GM23338 (cell line): ENCODE results near the gene C6orf52. TPM values are rescaled to one million over a fixed set of nuclear protein-coding genes. Genes with fewer than 3 reads are reported as not detected.

Experiments
- ATAC-seq: fragments of 200-7000 bp; cut with Tn5 transposase; 3 replicates; pipeline ENCODE4 v1.9.1; 2020
- DNase-seq: peaks from one replicate; pipeline ENCODE4 v3.0.0-alpha.2; 2015; ENCODE audit warnings: low spot score
- H2AFZ ChIP-seq: fragments of 200-600 bp; sonication (generic); 2 replicates; pipeline ENCODE4 v1.8.0; 2016; ENCODE audit warnings: antibody characterized with exemption, mild to moderate bottlenecking, moderate library complexity
- H3F3A ChIP-seq: fragments of 200-600 bp; sonication (generic); replicated peaks from 2 replicates; pipeline ENCODE4 v1.8.0; 2017; ENCODE audit warnings: antibody characterized with exemption, mixed run types, low read depth
- H3K27ac ChIP-seq: fragments of 200-600 bp; sonication (generic); 2 replicates; pipeline ENCODE4 v1.6.1; 2016; ENCODE audit warnings: low read depth
- H3K27me3 ChIP-seq: fragments of 200-600 bp; sonication (generic); 2 replicates; pipeline ENCODE4 v1.8.0; 2016; ENCODE audit warnings: mild to moderate bottlenecking, mixed run types, moderate library complexity; ENCODE audit not compliant: insufficient read depth
- H3K36me3 ChIP-seq: fragments of 200-600 bp; sonication (generic); 2 replicates; pipeline ENCODE4 v1.8.0; 2016; ENCODE audit warnings: mild to moderate bottlenecking; ENCODE audit not compliant: insufficient read depth
- H3K4me1 ChIP-seq: fragments of 200-600 bp; sonication (generic); 2 replicates; pipeline ENCODE4 v1.8.0; 2016; ENCODE audit warnings: mild to moderate bottlenecking, moderate library complexity; ENCODE audit not compliant: insufficient read depth
- H3K4me2 ChIP-seq: fragments of 200-600 bp; sonication (generic); 2 replicates; pipeline ENCODE4 v1.7.1; 2017; ENCODE audit warnings: mixed run types
- H3K4me3 ChIP-seq: fragments of 200-600 bp; sonication (generic); 2 replicates; pipeline ENCODE4 v1.6.1; 2016; ENCODE audit warnings: mixed run types
- H3K79me2 ChIP-seq: fragments of 200-600 bp; sonication (generic); replicated peaks from 2 replicates; pipeline ENCODE4 v1.8.0; 2017; ENCODE audit warnings: mild to moderate bottlenecking; ENCODE audit not compliant: insufficient read depth
- H3K9me2 ChIP-seq: fragments of 200-600 bp; sonication (generic); 2 replicates; pipeline ENCODE4 v1.8.0; 2017; ENCODE audit not compliant: insufficient read depth
- H4K20me1 ChIP-seq: fragments of 200-600 bp; sonication (generic); replicated peaks from 2 replicates; pipeline ENCODE4 v1.8.0; 2017; ENCODE audit warnings: mild to moderate bottlenecking; ENCODE audit not compliant: insufficient read depth
- H3K27ac Mint-ChIP-seq: 2 replicates; pipeline ENCODE4 v1.8.0; 2020; ENCODE audit warnings: inconsistent platforms, mild to moderate bottlenecking, moderate library complexity, mixed read lengths
- H3K27me3 Mint-ChIP-seq: 3 replicates; pipeline ENCODE4 v1.8.0; 2022; ENCODE audit warnings: low read depth, mild to moderate bottlenecking, moderate library complexity, mixed read lengths, inconsistent platforms; ENCODE audit not compliant: insufficient read depth, poor library complexity
- H3K36me3 Mint-ChIP-seq: 3 replicates; pipeline ENCODE4 v1.8.0; 2021; ENCODE audit warnings: low read depth, mild to moderate bottlenecking, inconsistent platforms, moderate library complexity, mixed read lengths
- H3K4me1 Mint-ChIP-seq: 3 replicates; pipeline ENCODE4 v1.8.0; 2020; ENCODE audit warnings: mild to moderate bottlenecking, inconsistent platforms, mixed read lengths
- H3K4me3 Mint-ChIP-seq: 3 replicates; pipeline ENCODE4 v1.8.0; 2021; ENCODE audit warnings: moderate library complexity, mild to moderate bottlenecking, inconsistent platforms, mixed read lengths
- H3K9me3 Mint-ChIP-seq: 3 replicates; pipeline ENCODE4 v1.8.0; 2020; ENCODE audit warnings: moderate library complexity, mild to moderate bottlenecking, inconsistent platforms, mixed read lengths
- JUNB ChIP-seq: IDR thresholded peaks from one replicate; pipeline ENCODE4 v1.6.1; 2016; ENCODE audit warnings: antibody characterized with exemption; ENCODE audit not compliant: unreplicated experiment
- polyA plus RNA-seq: library from polyadenylated mRNA; unstranded; fragments of >200 nt; fragmentation: Nextera tagmentation; extraction: Ambion mirVana; gene quantifications from 2 replicates; pipeline ENCODE4 v1.2.1, GENCODE V29; 2016
- small RNA-seq: library from RNA; depleted of rRNA; stranded (forward); fragments of <200 nt; gene quantifications from one replicate; pipeline ENCODE3, GENCODE V24; 2014; ENCODE audit warnings: low replicate concordance
- total RNA-seq: library from RNA; depleted of rRNA; stranded (reverse); fragments of >200 nt; shearing (Covaris generic); gene quantifications from 2 replicates; pipeline ENCODE4 v1.2.3, GENCODE V29; 2014; rRNA removed
- TF ChIP-seq, protein P1 (sequence below), 2 experiments: fragments of 200-600 bp in 1 of 2; sonication (generic) in 1 of 2; conservative IDR thresholded peaks; 2 replicates each; pipeline versions ENCODE4 v1.5.1 to v1.6.1; 2016 to 2017; ENCODE audit warnings: antibody characterized with exemption in 2 of 2, low read depth in 2 of 2, mild to moderate bottlenecking in 2 of 2, moderate library complexity in 1 of 2

C6orf52 gene
- total and polyA plus RNA-seq, 2 experiments from 2014 or later = 4.4 TPM; not detected in 1

DNA sequence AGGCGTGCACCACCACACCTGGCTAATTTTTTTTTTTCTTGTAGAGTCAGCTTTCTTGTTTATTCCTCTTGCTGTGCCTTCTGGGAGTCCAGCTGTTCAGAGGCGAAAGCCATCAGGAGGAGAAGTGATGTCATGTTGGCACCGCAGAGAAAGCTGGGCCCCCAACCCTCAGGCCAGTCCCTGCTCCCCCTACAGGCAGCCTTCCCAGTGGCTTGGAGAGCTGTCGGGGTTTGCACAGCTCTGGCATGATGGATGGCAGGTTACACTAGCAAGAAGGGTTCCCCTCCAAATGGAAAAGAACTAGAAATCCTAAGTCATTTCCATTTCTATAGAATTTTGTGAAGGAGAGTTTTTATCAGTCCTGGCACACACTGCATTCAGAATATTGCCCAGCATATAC is 72.6 kb downstream of the C6orf52 start:
- Histone ChIP-seq H3K4me2 (no peak overlapping the region), H3K4me3 (no peak overlapping the region), H3K9me2 (no peaks in the 10 kb centered on the region), H3K27me3 (no peaks in the 10 kb centered on the region), H3K79me2 (peaks cover 73% of the 10 kb centered on the region), H3F3A (peaks cover 14% of the 10 kb centered on the region; the same call in 1 of the 2 replicates), H4K20me1 (peaks cover 42% of the 10 kb centered on the region), H3K36me3 (peaks cover 50% of the 10 kb centered on the region), H3K27ac (peak overlapping the region; percentile 76; the same call in 1 of the 2 replicates), H3K4me1 (no peaks in the 10 kb centered on the region), H2AFZ (no peak overlapping the region)
- Mint-ChIP-seq H3K9me3 (no peaks in the 10 kb centered on the region; the same call in 2 of the 3 replicates), H3K4me1 (no peaks in the 10 kb centered on the region; the same call in 2 of the 3 replicates), H3K36me3 (peaks cover 81% of the 10 kb centered on the region), H3K27me3 (peaks cover 2% of the 10 kb centered on the region), H3K4me3 (no peak overlapping the region), H3K27ac (no peak overlapping the region)
- DNase-seq (peak; percentile 37), ATAC-seq (peak; percentile 82)
- TF ChIP-seq, protein P1, sequence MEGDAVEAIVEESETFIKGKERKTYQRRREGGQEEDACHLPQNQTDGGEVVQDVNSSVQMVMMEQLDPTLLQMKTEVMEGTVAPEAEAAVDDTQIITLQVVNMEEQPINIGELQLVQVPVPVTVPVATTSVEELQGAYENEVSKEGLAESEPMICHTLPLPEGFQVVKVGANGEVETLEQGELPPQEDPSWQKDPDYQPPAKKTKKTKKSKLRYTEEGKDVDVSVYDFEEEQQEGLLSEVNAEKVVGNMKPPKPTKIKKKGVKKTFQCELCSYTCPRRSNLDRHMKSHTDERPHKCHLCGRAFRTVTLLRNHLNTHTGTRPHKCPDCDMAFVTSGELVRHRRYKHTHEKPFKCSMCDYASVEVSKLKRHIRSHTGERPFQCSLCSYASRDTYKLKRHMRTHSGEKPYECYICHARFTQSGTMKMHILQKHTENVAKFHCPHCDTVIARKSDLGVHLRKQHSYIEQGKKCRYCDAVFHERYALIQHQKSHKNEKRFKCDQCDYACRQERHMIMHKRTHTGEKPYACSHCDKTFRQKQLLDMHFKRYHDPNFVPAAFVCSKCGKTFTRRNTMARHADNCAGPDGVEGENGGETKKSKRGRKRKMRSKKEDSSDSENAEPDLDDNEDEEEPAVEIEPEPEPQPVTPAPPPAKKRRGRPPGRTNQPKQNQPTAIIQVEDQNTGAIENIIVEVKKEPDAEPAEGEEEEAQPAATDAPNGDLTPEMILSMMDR (conservative IDR thresholded peaks at IDR 0.05; ENCODE audit: low read depth in 2 of 2) = peak; percentile 51 to 59
- no peak for TF ChIP-seq JUNB

Small RNA genes within 50 kb of the gene (small RNA-seq; reads per million reads assigned to genes)
- gene RF00019 = not detected

Other genes starting within 250 kb of the C6orf52 start
- gene GCNT2, start 173.3 kb downstream of the C6orf52 start, total RNA-seq = 135 and 137 TPM in 2 replicates
- 27.2 and 28.3 TPM in 2 replicates for gene GCNT2, start 173.3 kb downstream of the C6orf52 start, polyA plus RNA-seq
- gene PAK1IP1, start 356 bp upstream of the C6orf52 start, total RNA-seq = 45.5 and 47.4 TPM in 2 replicates
- 82.1 and 93.2 TPM in 2 replicates for gene PAK1IP1, start 356 bp upstream of the C6orf52 start, polyA plus RNA-seq
- gene TMEM14C, start 28.5 kb upstream of the C6orf52 start, total RNA-seq = 123 and 131 TPM in 2 replicates
- 232 and 241 TPM in 2 replicates for gene TMEM14C, start 28.5 kb upstream of the C6orf52 start, polyA plus RNA-seq
- gene TMEM14B, start 53.2 kb upstream of the C6orf52 start, total RNA-seq = 104 and 111 TPM in 2 replicates
- gene TMEM14B, start 53.2 kb upstream of the C6orf52 start, polyA plus RNA-seq = 210 TPM in 2 replicates
- gene MAK, start 143.9 kb upstream of the C6orf52 start, total RNA-seq = 0.35 and 0.50 TPM in 2 replicates
- 1.2 and 1.6 TPM in 2 replicates for gene MAK, start 143.9 kb upstream of the C6orf52 start, polyA plus RNA-seq
- 0.66 TPM in 1 of 2 replicates, not detected in the other for gene GCM2, start 187.4 kb upstream of the C6orf52 start, total RNA-seq
- 0.35 TPM in 1 of 2 replicates, not detected in the other for gene GCM2, start 187.4 kb upstream of the C6orf52 start, polyA plus RNA-seq
- gene SYCP2L, start 192.4 kb upstream of the C6orf52 start, total RNA-seq = 4.9 and 11.0 TPM in 2 replicates
- 8.5 and 10.5 TPM in 2 replicates for gene SYCP2L, start 192.4 kb upstream of the C6orf52 start, polyA plus RNA-seq